HEK293 (cell line): ENCODE data around the gene CELF1.

ENCODE experiments used
- CTCF ChIA-PET: fragments of 350-600 bp; formaldehyde crosslinking; extraction: SDS; loops from one replicate; lab custom pipeline; 2021; ENCODE audit warnings: antibody characterized with exemption; lab: Yijun Ruan, JAX
- POLR2A ChIA-PET: fragments of 300-600 bp; formaldehyde crosslinking; extraction: SDS; loops from one replicate; lab custom pipeline; 2020; ENCODE audit warnings: antibody characterized with exemption, inconsistent platforms; lab: Yijun Ruan, JAX
- H3K27ac ChIP-seq: fragments of 200-500 bp; sonication (Bioruptor generic); 2 replicates; pipeline ENCODE4 v1.5.1; 2014; ENCODE audit warnings: low read depth, low read length, control low read depth, inconsistent platforms; ENCODE audit errors: extremely low read depth
- H3K36me3 ChIP-seq, 2 experiments: fragments of 200-500 bp in 1 of 2; sonication (Bioruptor generic) in 1 of 2; 1 replicate in 1 of 2; 2 replicates in 1 of 2; pipeline ENCODE4 v1.5.1; 2014 to 2017; ENCODE audit warnings: inconsistent platforms in 2 of 2, low read length in 2 of 2; ENCODE audit not compliant: control insufficient read depth in 2 of 2, insufficient read depth in 1 of 2
- H3K4me1 ChIP-seq: fragments of 200-500 bp; sonication (Bioruptor generic); 2 replicates; pipeline ENCODE4 v1.5.1; 2014; ENCODE audit warnings: mild to moderate bottlenecking, low read length, inconsistent platforms; ENCODE audit not compliant: control insufficient read depth, insufficient read depth
- H3K4me3 ChIP-seq: 2 replicates; pipeline ENCODE4 v1.5.1; 2011; ENCODE audit warnings: low read depth, mild to moderate bottlenecking, control low read depth, low read length, moderate library complexity
- H3K9me3 ChIP-seq: fragments of 200-500 bp; sonication (Bioruptor generic); 2 replicates; pipeline ENCODE4 v1.5.1; 2014; ENCODE audit warnings: low read depth, low read length, inconsistent platforms; ENCODE audit not compliant: control insufficient read depth, insufficient read depth
- ATF2 ChIP-seq: fragments of 450-650 bp; formaldehyde crosslinking; IDR thresholded peaks from 2 replicates; pipeline ENCODE4 v1.5.1; 2016; ENCODE audit warnings: missing biosample characterization, missing genetic modification characterization, low read depth
- BCL11A ChIP-seq: fragments of 450-650 bp; formaldehyde crosslinking; IDR thresholded peaks from 2 replicates; pipeline ENCODE4 v1.5.1; 2016; ENCODE audit warnings: low read depth, missing biosample characterization, missing genetic modification characterization
- GLIS1 ChIP-seq: fragments of 450-650 bp; formaldehyde crosslinking; IDR thresholded peaks from 2 replicates; pipeline ENCODE4 v1.5.1; 2016; ENCODE audit warnings: missing biosample characterization, missing genetic modification characterization
- HOXA7 ChIP-seq: sonication (generic); formaldehyde crosslinking; IDR thresholded peaks from 2 replicates; pipeline ENCODE4 v1.8.1; 2022; ENCODE audit warnings: missing genetic modification reagents, borderline replicate concordance
- PBX3 ChIP-seq: sonication (generic); formaldehyde crosslinking; IDR thresholded peaks from 2 replicates; pipeline ENCODE4 v1.8.1; 2022; ENCODE audit warnings: mild to moderate bottlenecking, moderate library complexity, missing genetic modification reagents
- ZBTB17 ChIP-seq: fragments of 450-650 bp; formaldehyde crosslinking; IDR thresholded peaks from 2 replicates; pipeline ENCODE4 v1.5.1; 2016; ENCODE audit warnings: missing biosample characterization, missing genetic modification characterization
- ZBTB20 ChIP-seq: fragments of 450-650 bp; formaldehyde crosslinking; IDR thresholded peaks from 2 replicates; pipeline ENCODE4 v1.5.1; 2016; ENCODE audit warnings: missing biosample characterization, missing genetic modification characterization
- ZNF2 ChIP-seq: fragments of 450-650 bp; formaldehyde crosslinking; IDR thresholded peaks from 2 replicates; pipeline ENCODE4 v1.5.1; 2016; ENCODE audit warnings: missing biosample characterization, missing genetic modification characterization
- ZNF362 ChIP-seq: fragments of 450-650 bp; formaldehyde crosslinking; IDR thresholded peaks from 2 replicates; pipeline ENCODE4 v1.5.1; 2016; ENCODE audit warnings: missing biosample characterization, missing genetic modification characterization
- ZNF366 ChIP-seq: fragments of 450-650 bp; formaldehyde crosslinking; conservative IDR thresholded peaks from 2 replicates; pipeline ENCODE4 v1.5.1; 2016; ENCODE audit warnings: missing biosample characterization, missing genetic modification characterization
- ZNF623 ChIP-seq: fragments of 450-650 bp; formaldehyde crosslinking; IDR thresholded peaks from 2 replicates; pipeline ENCODE4 v1.5.1; 2016; ENCODE audit warnings: missing biosample characterization, missing genetic modification characterization
- ZNF654 ChIP-seq: fragments of 450-650 bp; formaldehyde crosslinking; IDR thresholded peaks from 2 replicates; pipeline ENCODE4 v1.5.1; 2016; ENCODE audit warnings: low read depth, missing biosample characterization, missing genetic modification characterization
- ZNF660 ChIP-seq: fragments of 450-650 bp; IDR thresholded peaks from 2 replicates; pipeline ENCODE4 v1.5.1; 2018; ENCODE audit warnings: missing biosample characterization, mild to moderate bottlenecking, missing genetic modification characterization
- ZNF677 ChIP-seq: fragments of 450-650 bp; IDR thresholded peaks from 2 replicates; pipeline ENCODE4 v1.5.0; 2018; ENCODE audit warnings: missing biosample characterization, mild to moderate bottlenecking, missing genetic modification characterization, moderate library complexity
- ZNF76 ChIP-seq: fragments of 450-650 bp; formaldehyde crosslinking; IDR thresholded peaks from 2 replicates; pipeline ENCODE4; 2016; ENCODE audit warnings: low read depth, missing biosample characterization, missing genetic modification characterization, borderline replicate concordance
- ZNF768 ChIP-seq: fragments of 450-650 bp; formaldehyde crosslinking; IDR thresholded peaks from 2 replicates; pipeline ENCODE4 v1.5.1; 2018; ENCODE audit warnings: missing biosample characterization, mild to moderate bottlenecking, missing genetic modification characterization
- ZNF785 ChIP-seq: fragments of 450-650 bp; formaldehyde crosslinking; IDR thresholded peaks from 2 replicates; pipeline ENCODE4 v1.5.1; 2016; ENCODE audit warnings: missing biosample characterization, missing genetic modification characterization
- ZNF843 ChIP-seq: fragments of 450-650 bp; formaldehyde crosslinking; IDR thresholded peaks from 2 replicates; pipeline ENCODE4 v1.5.1; 2016; ENCODE audit warnings: missing biosample characterization, missing genetic modification characterization

CELF1 gene

GRCh38 chr11:47454258-47454671 lies 98.7 kb downstream of the CELF1 start (continued):
- TF ChIP-seq ZNF2 (peak; percentile 70; the same call in 1 of the 2 replicates), ZNF660 (tag by site-specific recombination) (peak; percentile 71; the same call in 1 of the 2 replicates), GLIS1 (tag by site-specific recombination) (0 out of 2 replicates have a peak, but pooled peaks have one; percentile 8), ZBTB17 (tag by site-specific recombination) (peak; percentile 52), ZNF362 (peak; percentile 96), ZNF654 (tag by site-specific recombination) (peak; percentile 94)

GRCh38 chr11:47453365-47453764 lies 99.6 kb downstream of the CELF1 start:
- ChIA-PET POLR2A (interaction anchor here (0.6 kb wide), 1 partner anchor 40 kb away, joined by 8 read pairs; no protein-coding TSS in a partner anchor), CTCF (interaction anchor here (0.5 to 4.5 kb wide), 15 partner anchors 10 to 401 kb away, joined by 3 to 36 read pairs (median 3); partner anchors contain the start of genes NR1H3 and PSMC3)
- no peak for TF ChIP-seq ZNF76 (tag by site-specific recombination)
- no peak for TF ChIP-seq ZNF843
- no peak for TF ChIP-seq BCL11A (tag by site-specific recombination)
- no peak for TF ChIP-seq ATF2 (tag by site-specific recombination)
- no peak for TF ChIP-seq ZNF768 (tag by site-specific recombination)
- TF ChIP-seq ZNF366: no peak
- no peak for TF ChIP-seq ZNF677 (tag by site-specific recombination)
- no peak for TF ChIP-seq ZBTB20 (tag by site-specific recombination)
- no peak for TF ChIP-seq PBX3 (CRISPR knock-in tag)
- no peak for TF ChIP-seq HOXA7 (CRISPR knock-in tag)
- TF ChIP-seq ZNF785 (tag by site-specific recombination): no peak
- no peak overlapping the region for H3K4me3 ChIP-seq
- no peak overlapping the region for H3K27ac ChIP-seq
- no peaks in the 10 kb centered on the region for H3K36me3 ChIP-seq
- H3K9me3 ChIP-seq: no peaks in the 10 kb centered on the region
- H3K4me1 ChIP-seq: no peaks in the 10 kb centered on the region

GRCh38 chr11:47451990-47452389 lies 100.9 kb downstream of the CELF1 start:
- Histone ChIP-seq H3K9me3 (no peaks in the 10 kb centered on the region), H3K4me1 (no peaks in the 10 kb centered on the region), H3K27ac (no peak overlapping the region), H3K4me3 (no peak overlapping the region), H3K36me3 (no peaks in the 10 kb centered on the region)
- TF ChIP-seq ZBTB20 (tag by site-specific recombination) (no peak), ZNF623 (tag by site-specific recombination) (peak; percentile 93)
- CTCF ChIA-PET: interaction anchor here (2.6 to 4.5 kb wide), 2 partner anchors 8 to 79 kb away, joined by 12 to 36 read pairs; no protein-coding TSS in a partner anchor
- POLR2A ChIA-PET: no interaction called here
